Omental fat pad (tissue), 4 donors: ENCODE results near the gene BACE2. TPM values are rescaled to one million over a fixed set of nuclear protein-coding genes. Genes with fewer than 3 reads are reported as not detected.
A peak's percentile ranks its signal among the peaks of the same experiment; 100 is the strongest.
"Not testable (repeated sequence)": the region's sequence is repeated elsewhere in the genome, so short reads cannot be mapped to it uniquely, and the experiment has no call there.

Experiments
- ATAC-seq: fragments of 150-250 bp; one replicate; pipeline ENCODE4 v1.9.1; 2016; ENCODE audit warnings: mild to moderate bottlenecking, moderate library complexity; ENCODE audit not compliant: low FRiP score
- DNase-seq: peaks from one replicate; pipeline ENCODE4 v3.0.0-alpha.2; 2019; ENCODE audit warnings: low spot score
- total RNA-seq, 4 donors: library from RNA; depleted of rRNA; stranded (reverse); fragments of >200 nt; gene quantifications; one replicate each; pipeline ENCODE4 v1.1.0, GENCODE V29; 2016
- TF ChIP-seq, protein P1 (sequence below), 3 donors: fragments of 450-650 bp; IDR thresholded peaks; one replicate each; pipeline ENCODE4 v1.5.1; 2016 to 2017; ENCODE audit warnings: antibody characterized with exemption in 3 of 3, mild to moderate bottlenecking in 3 of 3, moderate library complexity in 2 of 3

BACE2 gene
- total RNA-seq, 4 donors from 2014 or later, result 23.5 to 39.3 (median 37.0) TPM

DNA sequence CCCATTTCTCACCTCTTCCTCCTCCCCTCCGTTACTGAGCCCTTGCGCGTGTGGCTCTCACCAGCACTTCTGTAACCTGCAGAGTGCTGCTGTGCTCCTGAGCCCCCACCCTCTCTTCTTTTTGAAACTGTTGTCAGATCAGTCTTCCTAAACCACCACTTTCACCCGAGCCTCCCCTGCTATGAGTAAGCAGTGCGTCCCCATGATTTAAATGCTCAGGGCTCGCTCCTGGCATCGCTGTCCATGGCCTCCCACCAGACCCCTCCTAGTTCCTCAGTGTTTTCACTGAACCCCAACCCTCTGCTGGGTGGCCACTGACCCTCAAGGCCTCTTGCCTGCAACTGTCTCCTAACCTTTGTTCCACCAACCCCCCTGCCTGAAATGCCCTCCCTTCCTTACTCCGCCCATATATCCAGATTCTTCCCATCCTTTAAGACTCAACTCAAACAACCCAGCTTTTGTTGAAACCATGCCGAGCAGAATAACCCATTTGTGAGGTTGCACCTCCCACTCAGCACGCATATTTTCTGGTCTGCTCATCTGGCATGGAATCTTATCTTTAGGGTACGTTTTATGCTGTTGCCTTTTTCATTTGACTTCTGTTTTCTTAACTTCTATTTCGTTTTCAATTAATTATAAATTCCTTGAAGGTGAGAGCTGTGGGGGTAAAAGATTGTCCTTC, 84.1 kb downstream of the BACE2 start:
- DNase-seq (no peak), ATAC-seq (peak; percentile 46)
- TF ChIP-seq, protein P1, sequence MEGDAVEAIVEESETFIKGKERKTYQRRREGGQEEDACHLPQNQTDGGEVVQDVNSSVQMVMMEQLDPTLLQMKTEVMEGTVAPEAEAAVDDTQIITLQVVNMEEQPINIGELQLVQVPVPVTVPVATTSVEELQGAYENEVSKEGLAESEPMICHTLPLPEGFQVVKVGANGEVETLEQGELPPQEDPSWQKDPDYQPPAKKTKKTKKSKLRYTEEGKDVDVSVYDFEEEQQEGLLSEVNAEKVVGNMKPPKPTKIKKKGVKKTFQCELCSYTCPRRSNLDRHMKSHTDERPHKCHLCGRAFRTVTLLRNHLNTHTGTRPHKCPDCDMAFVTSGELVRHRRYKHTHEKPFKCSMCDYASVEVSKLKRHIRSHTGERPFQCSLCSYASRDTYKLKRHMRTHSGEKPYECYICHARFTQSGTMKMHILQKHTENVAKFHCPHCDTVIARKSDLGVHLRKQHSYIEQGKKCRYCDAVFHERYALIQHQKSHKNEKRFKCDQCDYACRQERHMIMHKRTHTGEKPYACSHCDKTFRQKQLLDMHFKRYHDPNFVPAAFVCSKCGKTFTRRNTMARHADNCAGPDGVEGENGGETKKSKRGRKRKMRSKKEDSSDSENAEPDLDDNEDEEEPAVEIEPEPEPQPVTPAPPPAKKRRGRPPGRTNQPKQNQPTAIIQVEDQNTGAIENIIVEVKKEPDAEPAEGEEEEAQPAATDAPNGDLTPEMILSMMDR (IDR thresholded peaks at IDR 0.05), result no peak

DNA sequence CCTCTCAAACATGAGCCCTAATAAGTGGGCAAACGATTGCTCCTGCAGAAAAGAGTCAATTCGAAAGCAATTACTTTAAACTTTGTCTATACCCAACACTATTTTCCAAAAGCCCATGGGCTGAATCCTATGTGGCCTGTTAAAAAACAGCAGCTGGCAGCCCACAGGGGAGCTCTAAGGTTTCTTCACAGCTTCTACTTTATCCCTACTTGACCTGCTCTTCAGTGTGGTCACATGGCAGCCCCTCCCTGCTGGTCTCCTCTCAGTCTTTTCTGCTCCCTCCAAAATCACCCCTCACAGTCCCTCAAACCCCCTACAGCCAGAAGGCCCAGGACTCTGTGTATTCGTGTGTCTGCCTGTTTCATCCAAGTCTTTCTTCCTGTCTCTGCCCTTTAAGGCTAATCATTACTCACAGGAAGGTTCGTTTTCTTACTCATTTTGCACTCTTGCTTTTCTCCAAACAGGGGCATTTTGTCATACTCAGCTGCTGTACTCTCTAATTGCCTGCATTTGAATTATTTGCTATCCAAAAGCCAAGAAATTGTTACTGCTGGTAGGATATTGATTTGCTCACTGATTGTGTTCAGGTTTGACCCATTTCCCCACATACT, 86.2 kb downstream of the BACE2 start:
- ATAC-seq, result no peak
- TF ChIP-seq, protein P1 (IDR thresholded peaks at IDR 0.05), result no peak
- no peak for DNase-seq

DNA sequence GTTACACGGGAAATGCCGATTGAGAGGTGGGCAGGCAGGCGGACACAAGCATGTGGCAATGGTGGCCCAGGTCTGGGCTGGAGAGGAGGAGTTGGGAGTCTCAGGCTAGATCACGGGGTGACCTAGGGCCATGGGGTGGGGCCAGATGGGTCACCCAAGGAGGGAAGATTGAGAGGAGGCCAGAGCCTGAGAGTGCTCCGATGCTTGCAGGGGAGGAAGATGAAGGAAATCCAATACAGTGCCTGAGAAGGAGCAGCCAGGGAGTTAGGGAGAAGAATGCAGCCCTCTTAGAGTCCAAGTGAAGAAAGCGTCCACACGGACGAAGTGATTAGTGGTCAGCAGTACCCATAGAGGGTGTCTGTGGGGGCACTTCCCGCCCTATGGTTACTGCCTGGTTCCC, 87.2 kb downstream of the BACE2 start:
- TF ChIP-seq, protein P1 (IDR thresholded peaks at IDR 0.05), result no peak
- DNase-seq (no peak), ATAC-seq (no peak)

DNA sequence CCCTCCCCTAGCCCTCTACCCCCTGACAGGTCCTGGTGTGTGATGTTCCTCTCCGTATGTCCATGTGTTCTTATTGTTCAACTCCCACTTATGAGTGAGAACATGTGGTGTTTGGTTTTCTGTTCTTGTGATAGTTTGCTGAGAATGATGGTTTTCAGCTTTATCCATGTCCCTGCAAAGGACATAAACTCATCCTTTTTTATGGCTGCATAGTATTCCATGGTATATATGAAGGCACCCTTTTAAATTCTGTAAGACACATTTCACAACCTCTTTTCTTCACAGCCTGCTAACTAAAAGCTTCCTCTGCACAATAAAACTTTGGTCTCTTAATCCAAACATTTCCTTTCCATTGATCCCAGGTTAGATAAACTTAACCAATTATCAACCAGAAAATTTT, 88.3 kb downstream of the BACE2 start:
- not testable (repeated sequence) for DNase-seq, ATAC-seq

DNA sequence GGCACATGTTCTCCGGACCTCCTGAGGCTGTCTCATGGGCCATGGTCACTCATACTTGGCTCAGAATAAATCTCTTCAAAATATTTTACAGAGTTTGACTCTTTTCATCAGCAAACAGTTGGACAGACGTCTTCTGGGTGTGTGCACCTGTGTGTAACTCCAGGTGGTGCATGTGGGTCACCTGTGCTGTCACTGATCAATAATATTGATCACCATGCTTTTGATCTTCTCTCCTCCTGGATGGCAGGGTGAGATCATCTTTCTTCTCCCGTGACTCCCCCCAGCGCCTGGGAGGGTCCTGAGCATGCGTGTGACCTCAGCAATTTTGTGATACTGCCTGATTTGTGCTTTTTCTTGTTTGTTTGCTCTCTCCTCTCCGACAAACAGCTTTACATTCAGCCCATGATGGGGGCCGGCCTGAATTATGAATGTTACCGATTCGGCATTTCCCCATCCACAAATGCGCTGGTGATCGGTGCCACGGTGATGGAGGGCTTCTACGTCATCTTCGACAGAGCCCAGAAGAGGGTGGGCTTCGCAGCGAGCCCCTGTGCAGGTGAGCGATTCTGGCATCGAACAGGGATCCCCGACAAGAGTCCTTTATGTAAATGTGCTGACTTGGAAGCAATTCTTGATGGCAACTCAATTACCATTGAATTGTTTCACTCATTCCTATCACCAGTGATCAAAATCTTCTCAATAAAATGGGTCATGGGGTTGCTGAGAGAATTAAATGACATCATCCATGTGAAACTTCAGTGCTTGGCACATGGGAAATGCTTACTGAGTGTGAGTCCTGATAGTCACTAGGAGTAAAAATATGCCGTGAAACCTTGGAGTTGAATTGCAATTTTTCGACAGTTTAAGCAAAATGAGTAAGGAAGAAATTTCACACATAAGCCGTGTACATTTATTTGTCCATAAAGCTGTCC, 89.1 kb downstream of the BACE2 start:
- DNase-seq (no peak), ATAC-seq (no peak)
- TF ChIP-seq, protein P1 (IDR thresholded peaks at IDR 0.05), result no peak

DNA sequence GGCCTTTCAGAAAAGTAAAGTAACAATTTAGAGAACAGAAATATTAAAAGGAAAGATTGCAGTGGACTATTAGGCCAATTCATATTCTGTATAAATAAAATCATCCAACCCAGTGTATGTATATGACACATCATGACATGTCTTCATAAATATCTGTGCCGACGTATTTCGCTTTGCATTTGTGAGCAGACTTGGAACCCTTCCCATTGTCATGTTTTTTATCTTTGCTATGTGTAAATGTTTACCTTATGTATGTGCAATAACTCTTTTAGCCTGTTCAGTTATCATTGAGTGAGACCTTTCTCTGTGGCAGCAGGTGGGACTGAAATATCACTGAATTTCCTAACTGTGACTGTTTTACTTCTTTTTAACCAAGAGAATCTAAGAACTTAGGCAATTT, 90.7 kb downstream of the BACE2 start:
- TF ChIP-seq, protein P1 (IDR thresholded peaks at IDR 0.05), result no peak
- no peak for DNase-seq
- no peak for ATAC-seq

DNA sequence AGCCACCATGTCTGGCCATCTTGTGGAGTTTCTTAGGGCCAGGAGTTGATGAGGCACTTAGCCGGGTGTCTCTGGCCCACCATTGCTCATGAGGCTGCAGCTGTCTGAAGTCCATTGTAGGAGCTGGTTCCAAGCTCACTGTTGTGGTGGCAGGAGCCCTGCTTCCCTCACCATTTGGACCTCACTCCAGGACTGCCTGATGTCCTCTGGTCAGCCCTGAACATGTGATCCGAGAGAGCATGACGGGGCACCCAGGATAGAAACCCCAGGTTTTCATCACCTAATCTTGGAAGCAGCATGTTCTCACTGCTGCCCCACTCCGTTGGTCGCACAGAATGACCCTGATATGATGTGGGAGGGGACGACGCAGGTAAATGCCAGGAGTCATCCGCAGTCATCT, 92.5 kb downstream of the BACE2 start:
- TF ChIP-seq, protein P1 (IDR thresholded peaks at IDR 0.05), result no peak
- no peak for ATAC-seq
- no peak for DNase-seq
